NB4 (cell line): ENCODE measurements around the gene ZFAND4.

ENCODE experiments used
- MAX ChIP-seq: IDR thresholded peaks from 2 replicates; pipeline ENCODE4 v1.6.1; 2011; ENCODE audit warnings: low read depth, low read length
- POLR2A ChIP-seq: IDR thresholded peaks from 2 replicates; pipeline ENCODE4 v1.6.1; 2011; ENCODE audit warnings: mild to moderate bottlenecking; ENCODE audit not compliant: insufficient read length; ENCODE audit errors: extremely low read depth
- TF ChIP-seq, protein P1 (sequence below): IDR thresholded peaks from one replicate; pipeline ENCODE4 v1.5.1; 2012; ENCODE audit warnings: low read depth, low read length

- TF ChIP-seq, protein P1, sequence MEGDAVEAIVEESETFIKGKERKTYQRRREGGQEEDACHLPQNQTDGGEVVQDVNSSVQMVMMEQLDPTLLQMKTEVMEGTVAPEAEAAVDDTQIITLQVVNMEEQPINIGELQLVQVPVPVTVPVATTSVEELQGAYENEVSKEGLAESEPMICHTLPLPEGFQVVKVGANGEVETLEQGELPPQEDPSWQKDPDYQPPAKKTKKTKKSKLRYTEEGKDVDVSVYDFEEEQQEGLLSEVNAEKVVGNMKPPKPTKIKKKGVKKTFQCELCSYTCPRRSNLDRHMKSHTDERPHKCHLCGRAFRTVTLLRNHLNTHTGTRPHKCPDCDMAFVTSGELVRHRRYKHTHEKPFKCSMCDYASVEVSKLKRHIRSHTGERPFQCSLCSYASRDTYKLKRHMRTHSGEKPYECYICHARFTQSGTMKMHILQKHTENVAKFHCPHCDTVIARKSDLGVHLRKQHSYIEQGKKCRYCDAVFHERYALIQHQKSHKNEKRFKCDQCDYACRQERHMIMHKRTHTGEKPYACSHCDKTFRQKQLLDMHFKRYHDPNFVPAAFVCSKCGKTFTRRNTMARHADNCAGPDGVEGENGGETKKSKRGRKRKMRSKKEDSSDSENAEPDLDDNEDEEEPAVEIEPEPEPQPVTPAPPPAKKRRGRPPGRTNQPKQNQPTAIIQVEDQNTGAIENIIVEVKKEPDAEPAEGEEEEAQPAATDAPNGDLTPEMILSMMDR, result no peak
- TF ChIP-seq POLR2A, result no peak
- TF ChIP-seq MAX, result no peak
Observed at GRCh38 chr10:45566415-45566814, 106.2 kb downstream of the ZFAND4 start.
